H9 (cell line): Measurements from ENCODE around the gene ITGA4. TPM values are rescaled to one million over a fixed set of nuclear protein-coding genes. Genes with fewer than 3 reads are reported as not detected.

Source experiments
- DNase-seq: peaks from one replicate; pipeline ENCODE4 v3.0.0-alpha.2; 2017
- H2AFZ ChIP-seq: one replicate; pipeline ENCODE4 v1.6.1; 2013; ENCODE audit warnings: mild to moderate bottlenecking, low read length, control low read depth, moderate library complexity
- H2AK5ac ChIP-seq: 2 replicates; pipeline ENCODE4 v1.6.1; 2013; ENCODE audit warnings: low read length, control low read depth, mixed read lengths; ENCODE audit not compliant: insufficient read length
- H2BK120ac ChIP-seq: one replicate; pipeline ENCODE4 v1.6.1; 2013; ENCODE audit warnings: low read depth, mild to moderate bottlenecking, low read length, control low read depth, inconsistent platforms; ENCODE audit not compliant: poor library complexity, severe bottlenecking
- H2BK12ac ChIP-seq: 2 replicates; pipeline ENCODE4 v1.6.1; 2013; ENCODE audit warnings: low read length, control low read depth, mixed read lengths, low read depth; ENCODE audit not compliant: insufficient read length
- H2BK15ac ChIP-seq: 2 replicates; pipeline ENCODE4 v1.6.1; 2013; ENCODE audit warnings: low read depth, low read length, control low read depth
- H2BK20ac ChIP-seq: one replicate; pipeline ENCODE4 v1.6.1; 2013; ENCODE audit warnings: low read depth, mild to moderate bottlenecking, low read length, control low read depth, inconsistent platforms; ENCODE audit not compliant: poor library complexity, severe bottlenecking
- H2BK5ac ChIP-seq: 2 replicates; pipeline ENCODE4 v1.6.1; 2013; ENCODE audit warnings: low read length, control low read depth, mixed read lengths; ENCODE audit not compliant: insufficient read length
- H3K14ac ChIP-seq: 2 replicates; pipeline ENCODE4 v1.6.1; 2013; ENCODE audit warnings: low read length, control low read depth; ENCODE audit not compliant: insufficient read depth
- H3K18ac ChIP-seq: 2 replicates; pipeline ENCODE4 v1.6.1; 2013; ENCODE audit warnings: low read depth, mild to moderate bottlenecking, mixed read lengths, low read length, control low read depth; ENCODE audit not compliant: insufficient read length
- H3K23ac ChIP-seq: 2 replicates; pipeline ENCODE4 v1.6.1; 2013; ENCODE audit warnings: low read length, control low read depth, mixed read lengths, low read depth; ENCODE audit not compliant: insufficient read length
- H3K23me2 ChIP-seq: 2 replicates; pipeline ENCODE4 v1.6.1; 2013; ENCODE audit warnings: low read depth, mild to moderate bottlenecking, mixed read lengths, low read length, control low read depth; ENCODE audit not compliant: insufficient read length, poor library complexity, severe bottlenecking
- H3K27ac ChIP-seq: 2 replicates; pipeline ENCODE4 v1.5.1; 2013; ENCODE audit warnings: low read length, control low read depth, mixed read lengths, low read depth; ENCODE audit not compliant: insufficient read length
- H3K27me3 ChIP-seq: 2 replicates; pipeline ENCODE4 v1.6.1; 2013; ENCODE audit warnings: low read length, control low read depth, inconsistent platforms; ENCODE audit not compliant: insufficient read depth
- H3K4ac ChIP-seq: 2 replicates; pipeline ENCODE4 v1.6.1; 2013; ENCODE audit warnings: low read depth, mild to moderate bottlenecking, control low read depth, inconsistent platforms, low read length, moderate library complexity
- H3K4me1 ChIP-seq: 2 replicates; pipeline ENCODE4 v1.6.1; 2013; ENCODE audit warnings: low read length, control low read depth, inconsistent platforms; ENCODE audit not compliant: insufficient read depth
- H3K4me2 ChIP-seq: 2 replicates; pipeline ENCODE4 v1.6.1; 2013; ENCODE audit warnings: low read length, control low read depth, mixed read lengths; ENCODE audit not compliant: insufficient read length, insufficient read depth
- H3K56ac ChIP-seq: 2 replicates; pipeline ENCODE4 v1.6.1; 2013; ENCODE audit warnings: low read depth, mild to moderate bottlenecking, mixed read lengths, low read length, control low read depth; ENCODE audit not compliant: insufficient read length
- H3K79me1 ChIP-seq: 2 replicates; pipeline ENCODE4 v1.6.1; 2013; ENCODE audit warnings: low read depth, mild to moderate bottlenecking, moderate library complexity, low read length, control low read depth, inconsistent platforms; ENCODE audit not compliant: insufficient read depth, poor library complexity, severe bottlenecking
- H3K79me2 ChIP-seq: 2 replicates; pipeline ENCODE4 v1.6.1; 2013; ENCODE audit warnings: low read length, control low read depth, inconsistent platforms; ENCODE audit not compliant: insufficient read depth
- H3K9ac ChIP-seq: 2 replicates; pipeline ENCODE4 v1.6.1; 2013; ENCODE audit warnings: low read length, control low read depth, mixed read lengths; ENCODE audit not compliant: insufficient read length; ENCODE audit errors: extremely low read depth
- H3K9me3 ChIP-seq: one replicate; pipeline ENCODE4 v1.6.1; 2013; ENCODE audit warnings: low read depth, low read length, inconsistent platforms; ENCODE audit not compliant: control insufficient read depth
- H3T11ph ChIP-seq: one replicate; pipeline ENCODE4 v1.6.1; 2013; ENCODE audit warnings: mild to moderate bottlenecking, low read length, control low read depth, inconsistent platforms
- H4K20me1 ChIP-seq: one replicate; pipeline ENCODE4 v1.6.1; 2013; ENCODE audit not compliant: control insufficient read depth, insufficient read length, insufficient read depth
- H4K5ac ChIP-seq: 2 replicates; pipeline ENCODE4 v1.6.1; 2013; ENCODE audit warnings: low read depth, mild to moderate bottlenecking, mixed read lengths, low read length, control low read depth; ENCODE audit not compliant: insufficient read length
- H4K8ac ChIP-seq: replicated peaks from 2 replicates; pipeline ENCODE4 v1.6.1; 2013; ENCODE audit warnings: low read length, control low read depth, mixed read lengths, low read depth; ENCODE audit not compliant: insufficient read length
- H4K91ac ChIP-seq: 2 replicates; pipeline ENCODE4 v1.6.1; 2013; ENCODE audit warnings: low read depth, mild to moderate bottlenecking, moderate library complexity, mixed read lengths, low read length, control low read depth; ENCODE audit not compliant: insufficient read length
- H3K27ac Mint-ChIP-seq, 3 experiments: 2 replicates in 2 of 3; 3 replicates in 1 of 3; pipeline ENCODE4 v1.8.0; 2020 to 2021; ENCODE audit warnings: mixed read lengths in 3 of 3, mild to moderate bottlenecking in 1 of 3, moderate library complexity in 1 of 3
- H3K27me3 Mint-ChIP-seq: 2 replicates; pipeline ENCODE4 v1.8.0; 2021; ENCODE audit warnings: low read depth, mild to moderate bottlenecking, moderate library complexity, mixed read lengths
- H3K36me3 Mint-ChIP-seq, 3 experiments: 2 replicates in 2 of 3; 3 replicates in 1 of 3; pipeline ENCODE4 v1.8.0; 2020 to 2021; ENCODE audit warnings: low read depth in 3 of 3, mixed read lengths in 3 of 3; ENCODE audit not compliant: insufficient read depth in 1 of 3
- H3K4me1 Mint-ChIP-seq, 2 experiments: 2 replicates each; pipeline ENCODE4 v1.8.0; 2020; ENCODE audit warnings: mixed read lengths in 2 of 2
- H3K4me3 Mint-ChIP-seq, 2 experiments: 2 replicates in 1 of 2; 3 replicates in 1 of 2; pipeline ENCODE4 v1.8.0; 2020 to 2021; ENCODE audit warnings: mild to moderate bottlenecking in 2 of 2, mixed read lengths in 2 of 2, moderate library complexity in 1 of 2
- H3K9me3 Mint-ChIP-seq, 2 experiments: 2 replicates in 1 of 2; 3 replicates in 1 of 2; pipeline ENCODE4 v1.8.0; 2020; ENCODE audit warnings: mild to moderate bottlenecking in 2 of 2, mixed read lengths in 2 of 2, moderate library complexity in 1 of 2
- CTCF ChIP-seq: fragments of 200-600 bp; sonication (generic); conservative IDR thresholded peaks from 3 replicates; pipeline ENCODE4 v1.8.0; 2021; ENCODE audit warnings: antibody characterized with exemption, mild to moderate bottlenecking
- WGBS: extraction: QIAGEN DNeasy Blood & Tissue Kit; methylation state at CpG from one replicate; pipeline ENCODE4 v1.1.7; 2013; ENCODE audit warnings: missing lambda C conversion rate, low lambda C conversion rate, mixed read lengths; ENCODE audit not compliant: insufficient read length; ENCODE audit errors: extremely low coverage; 5-methylcytosine and 5-hydroxymethylcytosine counted together
- total RNA-seq: library from RNA; stranded (reverse); gene quantifications from 2 replicates; pipeline ENCODE4 v1.2.1, GENCODE V29; 2021

ITGA4 gene
- total RNA-seq, 1 experiment from 2014 or later, result 1.3 TPM

- Histone ChIP-seq H2AFZ (no peak overlapping the region), H3K79me1 (no peaks in the 10 kb centered on the region), H3K4me2 (no peak overlapping the region), H4K5ac (no peak overlapping the region), H4K20me1 (no peaks in the 10 kb centered on the region), H2BK5ac (no peak overlapping the region), H2BK20ac (no peak overlapping the region), H3K27me3 (no peaks in the 10 kb centered on the region), H3K9me3 (no peaks in the 10 kb centered on the region), H3K27ac (no peak overlapping the region), H2BK12ac (no peak overlapping the region), H3K23ac (no peak overlapping the region), H2AK5ac (no peak overlapping the region), H2BK120ac (no peak overlapping the region), H3K56ac (no peak overlapping the region), H3K18ac (no peak overlapping the region), H3K23me2 (peaks cover 2% of the 10 kb centered on the region), H3K14ac (no peak overlapping the region), H3K79me2 (no peaks in the 10 kb centered on the region), H4K8ac (no peak overlapping the region), H2BK15ac (no peak overlapping the region), H4K91ac (no peak overlapping the region), H3K4me1 (no peaks in the 10 kb centered on the region), H3T11ph (no peak overlapping the region), H3K4ac (no peak overlapping the region), H3K9ac (no peak overlapping the region)
- WGBS, result no CpG with 5 or more reads among the region's 2 CpGs
- Mint-ChIP-seq H3K36me3 (no peaks in the 10 kb centered on the region), H3K9me3 (no peaks in the 10 kb centered on the region), H3K27me3 (peaks cover 9% of the 10 kb centered on the region), H3K4me1 (peaks cover 4% of the 10 kb centered on the region in 2 experiments; a peak in 3 of 4 replicates), H3K4me3 (no peak overlapping the region), H3K27ac (no peak overlapping the region)
- no peak for TF ChIP-seq CTCF
- no peak for DNase-seq
Measured at GRCh38 chr2:181575650-181576025, 118.5 kb downstream of the ITGA4 start.
